ENCODE measurements around the gene GNG10.

GNG10 gene

GRCh38 chr9:111719541-111719940, 58.1 kb downstream of the GNG10 start:
- no peaks in the 10 kb centered on the region for H3K4me1 ChIP-seq (ENCODE audit: control insufficient read depth, insufficient read depth, low read length)
- no peak overlapping the region for H3K27ac ChIP-seq (ENCODE audit: low read length)
- H3K27me3 ChIP-seq (ENCODE audit: control insufficient read depth in 1 of 2, insufficient read depth in 2 of 2, low read length in 2 of 2), result no peaks in the 10 kb centered on the region
- no peaks in the 10 kb centered on the region for H3K9me3 ChIP-seq (ENCODE audit: control insufficient read depth in 2 of 2, low read length in 2 of 2)
- no peaks in the 10 kb centered on the region for H3K36me3 ChIP-seq (ENCODE audit: control insufficient read depth in 2 of 2, insufficient read depth in 2 of 2, low read length in 2 of 2)
- no peak overlapping the region for H3K9ac ChIP-seq (ENCODE audit: low read length in 2 of 2)
- H3K4me3 ChIP-seq (ENCODE audit: low read length in 2 of 2), result no peak overlapping the region
